HG03095 (cell line): Measurements from ENCODE around the gene MYO18B.

ENCODE experiments used
- ATAC-seq: cut with Tn5 transposase; IDR thresholded peaks from one replicate; pipeline ENCODE4 v1.9.1; 2021; ENCODE audit warnings: moderate library complexity; ENCODE audit not compliant: unreplicated experiment

MYO18B gene

DNA sequence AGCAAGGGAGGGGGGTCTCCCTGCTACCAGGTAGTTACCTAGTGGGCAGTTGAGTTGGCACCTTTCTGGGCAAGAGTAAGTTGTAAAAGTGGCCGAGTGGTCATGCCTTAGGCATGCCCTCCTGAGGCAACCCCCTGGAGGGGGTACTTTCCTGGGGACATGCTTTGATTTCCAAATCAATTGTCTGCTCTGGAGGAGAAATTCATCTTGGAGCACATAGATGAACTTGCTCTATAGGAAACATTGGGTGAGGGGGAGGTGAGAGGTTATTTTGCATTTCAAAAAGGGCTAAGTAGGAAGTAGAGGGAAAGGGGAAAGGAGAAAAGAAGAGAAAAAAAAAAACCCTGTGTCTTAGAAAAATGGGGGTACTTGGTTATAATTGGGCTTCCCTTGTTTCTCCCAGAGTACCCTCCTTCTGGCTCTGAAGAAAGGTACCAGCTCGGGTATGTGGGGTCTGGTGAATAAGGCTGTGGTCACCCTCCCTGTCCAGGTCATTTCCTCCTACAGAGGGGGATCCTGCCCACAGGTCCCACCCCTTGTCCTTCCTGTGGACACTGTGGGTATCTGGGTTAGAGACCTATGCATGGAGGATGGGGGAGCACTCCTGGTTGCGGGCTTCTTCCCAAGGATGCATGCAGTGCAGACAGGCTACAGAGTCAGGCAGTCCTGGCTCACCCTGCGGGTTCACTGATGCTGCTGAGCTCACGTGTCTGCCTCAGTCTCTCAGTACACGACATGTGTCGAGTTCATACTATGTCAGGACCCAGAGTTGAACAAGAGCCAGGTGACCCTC is 193.5 kb downstream of the MYO18B start:
- no peak for ATAC-seq

DNA sequence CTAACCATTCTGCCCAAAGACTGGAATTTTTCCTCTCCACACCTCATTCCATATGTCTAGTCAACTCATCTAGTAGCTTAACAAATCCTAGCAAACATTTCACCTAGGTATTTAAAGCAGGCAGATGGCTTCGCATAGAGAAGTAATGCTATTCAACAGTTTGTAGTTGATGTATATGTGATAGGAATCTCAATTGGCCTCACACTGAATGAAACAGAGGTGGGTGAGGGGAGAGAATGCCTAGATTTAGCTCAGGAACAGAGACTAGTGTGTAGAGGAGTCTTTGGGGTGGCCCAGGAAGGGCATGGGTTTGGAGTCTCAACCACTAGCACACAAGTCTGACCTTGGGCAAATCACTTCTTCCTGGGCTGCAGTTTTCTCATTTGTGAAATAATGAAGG is 196.2 kb downstream of the MYO18B start:
- no peak for ATAC-seq

DNA sequence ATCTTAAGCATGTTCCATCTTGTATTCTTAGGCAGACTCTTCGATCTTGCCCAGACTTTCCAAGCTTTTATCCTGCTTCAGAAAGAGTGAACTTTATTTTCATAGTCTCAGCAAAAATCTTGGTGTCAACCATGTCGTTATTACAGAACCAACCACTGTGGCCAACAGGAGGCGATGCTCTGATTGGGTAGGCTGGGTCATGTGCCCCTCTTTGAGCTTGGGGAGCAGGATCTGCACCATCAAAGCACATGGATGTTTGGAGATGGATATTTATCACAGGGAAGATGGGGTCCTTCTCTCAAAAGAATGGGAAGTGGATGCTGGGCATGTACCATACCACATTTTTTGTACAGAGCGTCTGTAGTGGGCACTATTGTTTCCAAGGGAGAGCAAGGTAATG is 197.4 kb downstream of the MYO18B start:
- no peak for ATAC-seq

- ATAC-seq = no peak
Measured at GRCh38 chr22:25940479-25940878, 198.5 kb downstream of the MYO18B start.

- ATAC-seq = no peak
Measured at GRCh38 chr22:25941365-25941960, 199.5 kb downstream of the MYO18B start.

DNA sequence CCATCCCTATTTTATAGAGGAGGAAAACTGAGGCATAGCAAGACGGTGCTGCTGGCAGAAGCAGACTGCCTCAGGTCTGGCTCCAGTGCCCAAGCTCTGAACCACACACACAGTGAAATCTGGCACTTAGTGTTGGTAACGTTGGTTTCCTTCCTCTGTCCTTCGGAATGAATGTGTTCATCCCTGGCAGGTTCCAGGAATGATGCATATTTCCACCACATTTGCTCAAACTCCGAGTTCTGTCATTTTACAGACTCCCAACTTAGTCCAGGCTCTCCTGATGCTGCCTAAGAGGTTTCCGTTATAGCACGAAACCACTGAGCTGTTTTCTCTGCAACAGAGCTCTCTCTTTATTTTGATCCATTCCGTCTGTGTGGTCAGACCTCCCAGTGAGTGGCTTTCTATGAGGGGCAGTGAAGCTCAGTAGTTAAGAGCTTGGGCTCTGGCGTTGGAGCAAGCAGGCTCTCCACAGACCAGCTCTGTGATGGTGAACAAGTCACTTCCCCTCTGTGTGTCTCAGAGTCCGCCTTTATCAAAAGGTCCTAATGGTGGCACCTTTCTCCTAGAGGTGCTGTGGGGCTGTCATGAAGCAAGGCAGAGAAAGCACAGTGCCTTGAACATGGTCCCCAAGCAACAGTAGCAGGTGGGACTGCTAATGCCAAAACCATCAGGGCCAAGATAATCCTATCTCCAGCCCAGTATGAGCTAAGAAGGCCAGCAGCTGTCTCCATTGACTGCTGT is 200.3 kb downstream of the MYO18B start:
- ATAC-seq = no peak

GRCh38 chr22:25942856-25943411 is 200.9 kb downstream of the MYO18B start:
- ATAC-seq = no peak

DNA sequence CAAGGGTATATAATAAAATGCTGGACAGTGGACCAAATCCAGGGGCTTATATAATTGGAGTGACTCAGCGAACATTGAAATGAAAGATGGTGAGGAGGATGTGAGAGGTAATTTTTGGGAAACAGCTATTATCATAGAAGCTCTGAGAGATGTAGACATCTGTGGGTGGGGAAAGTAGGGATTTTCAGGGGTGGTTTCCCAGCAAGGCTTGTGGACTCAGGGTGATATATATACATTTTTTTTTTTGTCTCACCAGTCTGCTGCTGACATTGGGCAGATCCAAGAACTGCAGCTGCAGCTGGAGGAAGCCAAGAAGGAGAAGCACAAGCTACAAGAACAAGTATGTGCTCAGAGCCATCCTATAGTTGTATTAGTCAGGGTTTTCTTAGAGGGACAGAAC is 208.1 kb downstream of the MYO18B start:
- no peak for ATAC-seq

DNA sequence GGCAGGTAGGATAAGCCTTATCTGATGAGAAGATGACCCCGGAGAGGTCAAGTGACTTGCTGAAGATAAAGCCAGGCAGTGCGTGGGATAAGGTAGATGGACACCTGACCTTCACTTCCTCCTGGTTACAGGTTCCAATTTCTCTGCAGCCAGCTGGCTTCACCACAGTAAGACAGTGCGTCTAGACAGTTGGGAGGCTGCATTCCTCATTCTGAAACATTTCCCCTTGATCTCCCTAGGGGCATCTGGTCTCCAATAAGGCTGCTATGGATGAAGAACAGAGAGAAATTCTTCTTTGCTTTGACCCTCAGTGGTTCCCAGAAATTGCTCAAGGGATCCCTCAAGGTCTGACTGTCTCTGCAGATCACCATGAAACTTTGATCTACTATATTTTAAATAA is 211.3 kb downstream of the MYO18B start:
- no peak for ATAC-seq

DNA sequence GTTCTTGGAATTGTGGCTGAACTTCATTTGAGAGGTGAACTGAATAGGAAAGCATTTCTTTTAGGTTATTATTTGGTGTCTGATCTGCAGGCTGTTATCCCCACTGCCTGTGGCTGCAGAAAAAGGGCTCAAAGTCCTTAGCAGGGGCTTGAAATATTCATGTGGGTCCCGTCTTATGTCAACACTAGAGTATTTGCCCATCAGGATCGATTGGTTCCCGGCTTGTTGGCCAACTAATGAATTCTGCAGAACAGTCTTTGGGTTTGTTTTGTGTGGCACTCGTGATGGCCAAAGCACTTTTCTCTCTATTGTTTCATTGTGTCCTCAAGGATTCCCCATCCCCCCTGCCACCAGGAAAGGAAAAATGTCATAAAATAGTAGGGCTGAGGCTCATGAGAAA is 211.9 kb downstream of the MYO18B start:
- no peak for ATAC-seq

- no peak for ATAC-seq
Measured at GRCh38 chr22:25955323-25955722, 213.3 kb downstream of the MYO18B start.

DNA sequence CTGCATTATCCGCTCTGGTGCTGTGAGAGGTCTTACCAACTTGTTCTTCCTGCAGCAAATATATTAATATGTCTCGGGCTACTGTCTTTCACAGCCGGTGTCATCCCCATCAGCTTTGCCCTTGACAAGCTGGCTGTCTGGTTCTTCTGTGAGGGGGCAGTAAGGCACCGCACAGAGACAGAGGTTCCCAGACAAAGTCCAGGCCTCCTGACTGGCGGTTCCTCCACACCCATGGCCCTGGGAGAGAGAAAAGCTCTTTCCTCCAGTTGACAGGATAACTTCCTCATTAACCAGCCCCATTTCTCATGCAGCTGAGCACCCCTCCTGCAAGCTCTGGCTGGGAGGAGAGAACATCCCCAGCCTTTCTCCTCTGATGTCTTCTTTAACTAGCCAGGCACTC is 214.8 kb downstream of the MYO18B start:
- ATAC-seq = no peak

GRCh38 chr22:25959818-25960774 is 218.1 kb downstream of the MYO18B start:
- no peak for ATAC-seq

- ATAC-seq = no peak
Measured at GRCh38 chr22:25961699-25962098, 219.7 kb downstream of the MYO18B start.

DNA sequence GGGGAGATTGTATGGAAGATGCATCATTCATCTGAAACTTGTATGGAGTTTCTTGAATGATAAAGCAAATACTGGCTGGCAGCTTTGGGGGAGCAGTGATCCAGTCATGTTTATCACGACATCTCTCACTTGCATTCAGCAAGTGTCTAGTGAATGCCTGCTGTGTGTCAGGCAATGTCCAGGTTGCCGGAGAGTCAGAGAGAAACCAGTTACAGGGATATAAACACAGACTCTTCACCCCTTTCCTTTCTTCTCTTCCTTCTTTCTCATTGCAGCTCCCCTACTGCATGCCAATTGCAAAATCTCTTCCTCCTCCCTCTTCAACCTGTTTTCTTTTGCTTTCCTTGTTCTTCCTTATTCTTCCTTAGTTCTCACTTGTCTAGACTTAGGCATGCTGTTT is 220.7 kb downstream of the MYO18B start:
- ATAC-seq = no peak

DNA sequence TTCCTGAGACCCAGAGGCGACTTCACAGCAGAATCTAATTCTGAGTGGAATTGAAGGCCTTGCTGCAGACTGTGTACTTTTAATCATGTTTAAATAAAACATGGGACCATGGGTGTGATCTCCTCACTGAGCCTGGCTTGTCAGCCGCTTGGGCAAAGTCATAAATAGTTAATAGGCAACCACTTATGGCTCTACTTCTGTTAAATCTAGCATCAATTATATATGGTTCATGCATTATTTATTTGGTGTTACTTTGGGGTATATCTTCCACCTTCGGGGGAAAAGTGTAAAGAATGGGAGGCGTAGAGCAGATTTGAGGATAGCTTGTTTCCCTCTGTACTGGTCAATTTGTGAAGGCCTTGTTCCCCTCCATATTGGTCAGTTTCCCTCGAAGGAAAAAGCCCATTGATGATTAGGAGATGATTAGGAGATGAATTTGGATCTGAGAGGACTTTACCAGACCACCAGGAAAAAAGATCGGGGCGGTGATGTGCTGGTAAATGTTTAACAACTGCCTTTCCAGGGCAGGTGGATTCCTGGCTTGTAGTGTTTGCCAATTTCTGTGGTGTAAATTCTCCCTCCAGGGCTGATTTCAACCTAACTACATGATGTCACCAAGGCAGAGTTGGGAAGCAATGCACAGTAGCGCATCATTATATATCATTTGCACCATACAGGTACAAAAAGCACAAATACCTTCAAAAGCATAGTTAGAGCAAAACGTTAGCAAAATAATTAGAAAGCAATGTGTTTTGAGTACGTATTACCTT is 223.2 kb downstream of the MYO18B start:
- ATAC-seq = no peak

DNA sequence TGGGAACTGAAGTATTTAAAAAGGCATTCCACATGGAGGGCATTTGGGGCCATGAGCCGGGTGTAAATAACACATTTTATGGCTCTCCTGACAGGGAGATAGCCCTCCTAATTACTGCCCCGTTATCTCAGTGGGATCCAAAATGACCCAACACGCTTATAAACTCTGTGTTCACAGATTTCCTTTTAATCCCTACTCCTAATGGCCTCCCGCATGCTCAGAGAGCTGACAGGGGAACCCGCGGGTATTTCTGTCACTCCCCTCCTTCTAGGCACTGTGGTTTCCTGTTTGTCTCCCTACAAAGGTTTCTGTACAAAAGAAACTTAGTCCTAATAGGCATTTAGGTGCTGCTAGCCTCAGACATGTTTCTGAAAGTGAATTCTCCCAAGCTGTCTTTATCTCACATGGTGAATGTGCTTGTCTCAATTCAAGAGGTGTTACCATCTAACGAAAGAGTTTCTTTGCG is 224.5 kb downstream of the MYO18B start:
- no peak for ATAC-seq

DNA sequence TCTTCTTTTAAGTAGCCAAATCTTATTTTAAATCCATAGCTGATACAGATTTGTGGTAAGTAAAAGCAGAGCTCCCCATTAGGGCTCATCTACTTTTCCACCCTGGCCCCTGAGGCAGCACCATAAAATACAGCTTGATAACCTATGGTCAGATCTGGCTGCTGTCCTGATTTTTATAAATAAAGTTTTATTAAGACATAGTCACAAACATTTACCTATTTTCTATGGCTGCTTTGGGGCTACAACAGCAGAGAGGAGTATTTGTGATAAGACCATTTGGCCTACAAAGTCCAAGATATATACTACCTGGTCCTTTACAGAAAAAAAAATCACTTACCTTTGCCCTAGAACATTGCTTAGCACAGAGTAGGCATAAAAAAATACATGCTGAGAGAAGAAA is 227.3 kb downstream of the MYO18B start:
- no peak for ATAC-seq

- ATAC-seq = no peak
Measured at GRCh38 chr22:25969901-25970300, 227.9 kb downstream of the MYO18B start.
